Transverse colon (tissue), 4 donors: ENCODE measurements around the gene THSD4. TPM values are rescaled to one million over a fixed set of nuclear protein-coding genes. Genes with fewer than 3 reads are reported as not detected.

Experiments used
- DNase-seq: peaks from one replicate; pipeline ENCODE4 v3.0.0-alpha.2; 2019
- H3K27ac ChIP-seq, 4 donors: fragments of 200-600 bp; sonication (generic); 2 replicates each; pipeline ENCODE4 v1.5.1; 2016 to 2018; ENCODE audit warnings: inconsistent platforms in 4 of 4
- H3K27me3 ChIP-seq: fragments of 200-600 bp; sonication (generic); 2 replicates; pipeline ENCODE4 v1.5.1; 2017; ENCODE audit warnings: inconsistent platforms
- H3K36me3 ChIP-seq, 4 donors: fragments of 200-600 bp; sonication (generic); 2 replicates each; pipeline ENCODE4 v1.5.1; 2017 to 2019; ENCODE audit warnings: inconsistent platforms in 4 of 4
- H3K4me1 ChIP-seq, 4 donors: fragments of 200-600 bp; sonication (generic); 2 replicates each; pipeline ENCODE4 v1.5.1; 2017 to 2020; ENCODE audit warnings: inconsistent platforms in 4 of 4
- H3K4me3 ChIP-seq, 4 donors: fragments of 200-600 bp; sonication (generic); 1 replicate in 1 of 4; 2 replicates in 3 of 4; pipeline versions ENCODE4 v1.5.1 to v1.6.1; 2017 to 2019; ENCODE audit warnings: inconsistent platforms in 4 of 4
- H3K9me3 ChIP-seq, 2 donors: fragments of 200-600 bp; sonication (generic); 2 replicates each; pipeline ENCODE4 v1.5.1; 2017 to 2019; ENCODE audit warnings: inconsistent platforms in 2 of 2
- CTCF ChIP-seq, 5 experiments: fragments of 200-600 bp in 3 of 5; fragments of 450-650 bp in 2 of 5; sonication (generic) in 3 of 5; IDR thresholded peaks; 1 replicate in 2 of 5; 2 replicates in 3 of 5; pipeline ENCODE4 v1.5.1; 2016 to 2017; ENCODE audit warnings: antibody characterized with exemption in 5 of 5, inconsistent platforms in 3 of 5, mild to moderate bottlenecking in 2 of 5, moderate library complexity in 1 of 5
- EP300 ChIP-seq: sonication (generic); formaldehyde crosslinking; IDR thresholded peaks from one replicate; pipeline ENCODE4 v1.6.1; 2017; ENCODE audit warnings: antibody characterized with exemption, low read depth
- POLR2A ChIP-seq: fragments of 450-650 bp; IDR thresholded peaks from one replicate; pipeline ENCODE4 v1.6.1; 2016; ENCODE audit warnings: antibody characterized with exemption, mild to moderate bottlenecking, moderate library complexity
- POLR2AphosphoS5 ChIP-seq, 3 donors: sonication (generic); formaldehyde crosslinking; IDR thresholded peaks; one replicate each; pipeline ENCODE4 v1.6.1; 2016; ENCODE audit warnings: antibody characterized with exemption in 3 of 3
- WGBS, 2 donors: methylation state at CpG; one replicate each; pipeline ENCODE4 v1.1.5; 2018; ENCODE audit warnings: low coverage in 1 of 2; 5-methylcytosine and 5-hydroxymethylcytosine counted together
- in situ Hi-C, 4 donors: fragments of 200-750 bp; cut with MboI; loops; one replicate each; pipeline versions ENCODE4 v1.15.0 to v1.15.1; 2017; ENCODE audit warnings: low sequenced_read_pairs in 3 of 4, low pct_ligation_motif_present in 1 of 4, low pct_unique_long_range_greater_than_20kb in 1 of 4
- intact Hi-C: fragments of 100-400 bp; cut with DNase I; formaldehyde crosslinking; loops from one replicate; pipeline ENCODE4 v1.15.1; 2023; ENCODE audit warnings: low total_unique reads
- total RNA-seq, 4 donors: library from RNA; depleted of rRNA; stranded (reverse); fragments of >200 nt; gene quantifications; one replicate each; pipeline ENCODE4 v1.1.0, GENCODE V29; 2016

THSD4 gene
- total RNA-seq, 4 donors from 2014 or later, result 13.3 to 57.2 (median 47.4) TPM

GRCh38 chr15:71510763-71511162, 395.5 kb downstream of the THSD4 start:
- 66 to 79% methylated on average over 5 to 6 of the region's 6 CpGs for WGBS, 2 donors
- no peak overlapping the region for H3K27ac ChIP-seq
- intact Hi-C loops, result no loop called here

GRCh38 chr15:71511796-71512681, 396.8 kb downstream of the THSD4 start:
- Histone ChIP-seq H3K4me3 (no peak overlapping the region), H3K4me1 (peaks cover 0 to 14% (median 0%) of the 10 kb centered on the region in 4 donors), H3K27me3 (no peaks in the 10 kb centered on the region), H3K27ac (no peak overlapping the region), H3K36me3 (no peaks in the 10 kb centered on the region), H3K9me3 (no peaks in the 10 kb centered on the region)
- TF ChIP-seq CTCF (IDR thresholded peaks at IDR 0.05) (no peak), EP300 (no peak), POLR2AphosphoS5 (IDR thresholded peaks at IDR 0.05) (no peak)
- intact Hi-C loops (no loop called here), in situ Hi-C loops (no loop called here)
- DNase-seq, result no peak
- WGBS, 2 donors, result 46 to 54% methylated on average over 14 to 15 of the region's 15 CpGs

More at GRCh38 chr15:71510763-71511162, 395.5 kb downstream of the THSD4 start:
- Histone ChIP-seq H3K9me3 (no peaks in the 10 kb centered on the region), H3K36me3 (no peaks in the 10 kb centered on the region), H3K4me1 (peaks cover 0 to 10% (median 0%) of the 10 kb centered on the region in 4 donors), H3K27me3 (no peaks in the 10 kb centered on the region), H3K4me3 (no peak overlapping the region)
- no peak for TF ChIP-seq POLR2AphosphoS5 (IDR thresholded peaks at IDR 0.05)
- TF ChIP-seq POLR2A, result no peak
- no peak for TF ChIP-seq EP300
- no peak for TF ChIP-seq CTCF (IDR thresholded peaks at IDR 0.05)
- DNase-seq, result no peak
- in situ Hi-C loops, result no loop called here

GRCh38 chr15:71512682-71513006, 397.4 kb downstream of the THSD4 start:
- H3K4me3 ChIP-seq, result no peak overlapping the region
- in situ Hi-C loops, result no loop called here
- no peak overlapping the region for H3K27ac ChIP-seq
- peaks cover 0 to 14% (median 0%) of the 10 kb centered on the region in 4 donors for H3K4me1 ChIP-seq
- no peaks in the 10 kb centered on the region for H3K27me3 ChIP-seq
- WGBS, 2 donors, result 59 to 70% methylated on average over 3 of the region's 3 CpGs
- no peaks in the 10 kb centered on the region for H3K9me3 ChIP-seq
- H3K36me3 ChIP-seq, result no peaks in the 10 kb centered on the region
- intact Hi-C loops, result no loop called here
- TF ChIP-seq POLR2A (no peak), EP300 (no peak), CTCF (IDR thresholded peaks at IDR 0.05) (no peak), POLR2AphosphoS5 (IDR thresholded peaks at IDR 0.05) (no peak)
- no peak for DNase-seq

GRCh38 chr15:71515375-71516186, 400.3 kb downstream of the THSD4 start:
- intact Hi-C loops (no loop called here), in situ Hi-C loops (no loop called here)
- TF ChIP-seq EP300, result no peak
- TF ChIP-seq POLR2AphosphoS5 (IDR thresholded peaks at IDR 0.05), result no peak
- TF ChIP-seq POLR2A, result no peak
- no peak for TF ChIP-seq CTCF (IDR thresholded peaks at IDR 0.05)
- no peaks in the 10 kb centered on the region for H3K36me3 ChIP-seq
- H3K4me3 ChIP-seq, result no peak overlapping the region
- H3K27me3 ChIP-seq, result no peaks in the 10 kb centered on the region
- peak; percentile 11 for DNase-seq
- H3K27ac ChIP-seq, result peak overlapping the region in 1 of 4 donors; percentile 8
- H3K9me3 ChIP-seq, result no peaks in the 10 kb centered on the region
- WGBS, 2 donors, result 38 to 49% methylated on average over 6 to 10 of the region's 10 CpGs
- H3K4me1 ChIP-seq, result peaks cover 0 to 14% (median 0%) of the 10 kb centered on the region in 4 donors
